Progenitor cell of endocrine pancreas (in vitro differentiated cells): ENCODE data around the gene KDM4B. TPM values are rescaled to one million over a fixed set of nuclear protein-coding genes. Genes with fewer than 3 reads are reported as not detected.
A peak's percentile ranks its signal among the peaks of the same experiment; 100 is the strongest.

Experiments used
- DNase-seq: peaks from one replicate; pipeline ENCODE4 v3.0.0; 2021; ENCODE audit warnings: low spot score; ENCODE audit not compliant: unreplicated experiment
- H3K27ac Mint-ChIP-seq: 2 replicates; pipeline ENCODE4 v1.8.0; 2021; ENCODE audit warnings: mild to moderate bottlenecking, moderate library complexity, mixed read lengths
- H3K27me3 Mint-ChIP-seq: 2 replicates; pipeline ENCODE4 v1.8.0; 2021; ENCODE audit warnings: mixed read lengths
- H3K36me3 Mint-ChIP-seq: 2 replicates; pipeline ENCODE4 v1.8.0; 2022; ENCODE audit warnings: mixed read lengths; ENCODE audit not compliant: insufficient read depth
- H3K4me1 Mint-ChIP-seq: 2 replicates; pipeline ENCODE4 v1.8.0; 2021; ENCODE audit warnings: low read depth, mixed read lengths
- H3K4me3 Mint-ChIP-seq: 2 replicates; pipeline ENCODE4 v1.8.0; 2021; ENCODE audit warnings: low read depth, mild to moderate bottlenecking, moderate library complexity, mixed read lengths
- H3K9me3 Mint-ChIP-seq: 2 replicates; pipeline ENCODE4 v1.8.0; 2021; ENCODE audit warnings: low read depth, mixed read lengths
- total RNA-seq: library from RNA; stranded (reverse); gene quantifications from 2 replicates; pipeline ENCODE4 v1.2.1, GENCODE V29; 2021
- TF ChIP-seq, protein P1 (sequence below): fragments of 200-600 bp; sonication (generic); IDR thresholded peaks from one replicate; pipeline ENCODE4 v1.5.0; 2021; ENCODE audit warnings: antibody characterized with exemption, mild to moderate bottlenecking; ENCODE audit not compliant: unreplicated experiment

KDM4B gene
- total RNA-seq, 1 donor from 2014 or later = 59.6 TPM

DNA sequence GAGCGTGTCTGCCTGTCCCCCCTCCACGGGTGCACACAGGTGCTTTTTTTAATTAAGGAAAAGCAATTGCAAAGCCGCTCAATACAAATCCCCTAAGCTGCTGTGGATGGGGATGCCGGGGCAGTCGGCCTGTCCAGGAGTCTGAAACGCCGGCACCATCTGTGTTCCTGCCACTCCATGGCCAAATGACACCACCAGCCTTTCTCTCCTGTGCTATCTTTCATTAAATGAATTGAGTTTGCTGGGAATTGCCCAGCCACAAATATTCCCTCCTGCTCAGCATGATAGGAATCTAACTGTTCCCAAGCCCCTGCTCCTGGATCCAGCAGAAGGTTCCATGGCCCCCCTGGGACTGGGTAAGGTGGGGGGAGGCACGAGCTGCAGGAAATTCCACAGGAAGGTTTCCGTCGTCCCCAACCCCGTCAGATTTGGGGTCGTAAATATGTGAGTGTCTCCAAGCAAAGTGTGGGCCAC lies 139.2 kb downstream of the KDM4B start:
- H3K9me3 Mint-ChIP-seq = no peaks in the 10 kb centered on the region
- H3K4me1 Mint-ChIP-seq = peaks cover 3% of the 10 kb centered on the region
- H3K36me3 Mint-ChIP-seq = peaks cover 9% of the 10 kb centered on the region
- TF ChIP-seq, protein P1, sequence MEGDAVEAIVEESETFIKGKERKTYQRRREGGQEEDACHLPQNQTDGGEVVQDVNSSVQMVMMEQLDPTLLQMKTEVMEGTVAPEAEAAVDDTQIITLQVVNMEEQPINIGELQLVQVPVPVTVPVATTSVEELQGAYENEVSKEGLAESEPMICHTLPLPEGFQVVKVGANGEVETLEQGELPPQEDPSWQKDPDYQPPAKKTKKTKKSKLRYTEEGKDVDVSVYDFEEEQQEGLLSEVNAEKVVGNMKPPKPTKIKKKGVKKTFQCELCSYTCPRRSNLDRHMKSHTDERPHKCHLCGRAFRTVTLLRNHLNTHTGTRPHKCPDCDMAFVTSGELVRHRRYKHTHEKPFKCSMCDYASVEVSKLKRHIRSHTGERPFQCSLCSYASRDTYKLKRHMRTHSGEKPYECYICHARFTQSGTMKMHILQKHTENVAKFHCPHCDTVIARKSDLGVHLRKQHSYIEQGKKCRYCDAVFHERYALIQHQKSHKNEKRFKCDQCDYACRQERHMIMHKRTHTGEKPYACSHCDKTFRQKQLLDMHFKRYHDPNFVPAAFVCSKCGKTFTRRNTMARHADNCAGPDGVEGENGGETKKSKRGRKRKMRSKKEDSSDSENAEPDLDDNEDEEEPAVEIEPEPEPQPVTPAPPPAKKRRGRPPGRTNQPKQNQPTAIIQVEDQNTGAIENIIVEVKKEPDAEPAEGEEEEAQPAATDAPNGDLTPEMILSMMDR = no peak
- no peaks in the 10 kb centered on the region for H3K27me3 Mint-ChIP-seq
- DNase-seq = no peak
- no peak overlapping the region for H3K27ac Mint-ChIP-seq
- no peak overlapping the region for H3K4me3 Mint-ChIP-seq

DNA sequence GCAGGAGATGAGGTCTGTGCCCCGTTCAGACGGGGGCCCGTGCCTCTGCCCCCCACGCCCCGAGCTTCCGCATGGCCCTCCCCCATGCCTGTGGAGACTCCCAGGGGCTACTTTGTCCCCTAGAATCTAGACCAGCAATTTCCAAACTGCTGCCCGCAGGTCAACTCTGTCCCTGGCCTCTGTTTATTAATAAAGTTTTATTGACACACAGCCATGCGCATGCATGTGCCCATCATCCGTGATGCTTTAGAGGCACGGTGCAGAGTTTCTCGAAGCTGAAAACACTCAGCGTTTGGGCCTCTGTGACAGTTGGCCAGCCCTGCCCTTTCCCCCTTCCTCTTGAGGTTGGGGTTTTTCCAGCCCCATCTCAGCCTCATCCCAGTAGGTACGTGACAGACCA lies 140.0 kb downstream of the KDM4B start:
- DNase-seq = no peak
- H3K27ac Mint-ChIP-seq = no peak overlapping the region
- H3K4me3 Mint-ChIP-seq = no peak overlapping the region
- peaks cover 3% of the 10 kb centered on the region for H3K4me1 Mint-ChIP-seq
- TF ChIP-seq, protein P1 = no peak
- no peaks in the 10 kb centered on the region for H3K27me3 Mint-ChIP-seq
- no peaks in the 10 kb centered on the region for H3K9me3 Mint-ChIP-seq
- peaks cover 9% of the 10 kb centered on the region for H3K36me3 Mint-ChIP-seq

GRCh38 chr19:5109560-5109959 lies 140.6 kb downstream of the KDM4B start:
- H3K27me3 Mint-ChIP-seq = no peaks in the 10 kb centered on the region
- H3K4me1 Mint-ChIP-seq = peaks cover 3% of the 10 kb centered on the region
- H3K4me3 Mint-ChIP-seq = no peak overlapping the region
- H3K36me3 Mint-ChIP-seq = peaks cover 9% of the 10 kb centered on the region
- DNase-seq = no peak
- TF ChIP-seq, protein P1 = peak; percentile 8
- no peak overlapping the region for H3K27ac Mint-ChIP-seq
- H3K9me3 Mint-ChIP-seq = no peaks in the 10 kb centered on the region

- H3K9me3 Mint-ChIP-seq = no peaks in the 10 kb centered on the region
- TF ChIP-seq, protein P1 = no peak
- H3K4me3 Mint-ChIP-seq = no peak overlapping the region
- H3K36me3 Mint-ChIP-seq = peaks cover 11% of the 10 kb centered on the region
- no peaks in the 10 kb centered on the region for H3K27me3 Mint-ChIP-seq
- peaks cover 3% of the 10 kb centered on the region for H3K4me1 Mint-ChIP-seq
- no peak overlapping the region for H3K27ac Mint-ChIP-seq
- no peak for DNase-seq
These were observed 141.6 kb downstream of the KDM4B start for GRCh38 chr19:5110546-5110945.

GRCh38 chr19:5111051-5111450 lies 142.1 kb downstream of the KDM4B start:
- Mint-ChIP-seq H3K4me1 (peaks cover 3% of the 10 kb centered on the region), H3K4me3 (no peak overlapping the region), H3K36me3 (peaks cover 15% of the 10 kb centered on the region), H3K27me3 (no peaks in the 10 kb centered on the region), H3K9me3 (no peaks in the 10 kb centered on the region), H3K27ac (no peak overlapping the region)
- no peak for DNase-seq
- TF ChIP-seq, protein P1 = no peak
